K562 (cell line): ENCODE results near the gene ACE.

ENCODE experiments used
- POLR2AphosphoS5 ChIP-seq: IDR thresholded peaks from 2 replicates; pipeline ENCODE4 v1.6.1; 2011; ENCODE audit warnings: mild to moderate bottlenecking, low read depth, low read length, moderate library complexity; ENCODE audit not compliant: control insufficient read depth, insufficient read depth
- RUNX1 ChIP-seq: sonication (generic); IDR thresholded peaks from 2 replicates; pipeline ENCODE4 v1.6.1; 2016; ENCODE audit warnings: antibody characterized with exemption, low read depth

DNA sequence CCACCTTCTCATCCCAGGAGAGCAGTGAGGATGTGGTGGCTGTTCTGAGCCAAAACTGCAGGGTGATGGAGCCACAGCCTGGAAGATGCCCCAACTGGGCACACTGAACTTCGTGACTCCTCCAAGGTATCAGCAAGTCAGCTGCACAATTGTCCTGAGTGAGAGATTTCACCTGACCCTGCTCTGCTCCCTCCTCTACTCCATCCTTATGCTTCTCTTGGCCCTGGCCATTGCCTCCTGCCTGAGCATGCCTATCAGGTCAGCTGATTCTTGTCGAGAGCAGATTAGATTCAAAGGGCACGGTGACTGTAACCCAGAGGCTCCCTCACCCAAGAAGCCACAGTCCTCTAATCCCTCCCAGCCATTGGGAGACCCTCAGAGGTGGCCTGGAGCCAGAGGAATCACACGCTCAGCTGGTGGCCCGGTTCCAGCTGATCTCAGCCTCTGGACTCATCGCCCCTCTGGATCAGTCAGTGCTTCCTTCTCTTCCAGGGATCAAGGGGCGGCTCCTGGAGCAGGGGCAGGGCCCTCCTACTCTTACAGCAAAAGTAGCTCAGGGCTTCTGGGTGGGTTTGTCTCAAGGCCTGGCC lies 23.8 kb upstream of the ACE start:
- TF ChIP-seq RUNX1 (no peak), POLR2AphosphoS5 (no peak)
